ENCODE measurements around the gene SSBP3. TPM values are rescaled to one million over a fixed set of nuclear protein-coding genes. Genes with fewer than 3 reads are reported as not detected.

The SSBP3 gene
- polyA plus RNA-seq, 1 donor from 2014 or later, result 6.6 TPM

GRCh38 chr1:54363925-54364324 is 42.3 kb downstream of the SSBP3 start:
- no peaks in the 10 kb centered on the region for H3K27me3 Mint-ChIP-seq
- H3K27ac Mint-ChIP-seq, result peak overlapping the region in 2 of 3 donors; percentile 73 to 82
- H3K36me3 Mint-ChIP-seq, result no peaks in the 10 kb centered on the region
- peak overlapping the region in 2 of 4 donors; percentile 35 to 70 for H3K4me3 Mint-ChIP-seq
- peaks cover 33 to 52% (median 35%) of the 10 kb centered on the region in 3 donors for H3K4me1 Mint-ChIP-seq
- no peaks in the 10 kb centered on the region for H3K9me3 Mint-ChIP-seq

GRCh38 chr1:54362881-54363340 is 43.3 kb downstream of the SSBP3 start:
- Mint-ChIP-seq H3K4me1 (peaks cover 33 to 52% (median 35%) of the 10 kb centered on the region in 3 donors), H3K9me3 (no peaks in the 10 kb centered on the region), H3K36me3 (no peaks in the 10 kb centered on the region), H3K27ac (peak overlapping the region; percentile 23 to 82 (median 79)), H3K4me3 (peak overlapping the region in 1 of 4 donors; percentile 41), H3K27me3 (no peaks in the 10 kb centered on the region)

GRCh38 chr1:54361342-54361741 is 44.9 kb downstream of the SSBP3 start:
- H3K36me3 Mint-ChIP-seq, result peaks cover 3% of the 10 kb centered on the region
- H3K4me3 Mint-ChIP-seq, result peak overlapping the region in 1 of 4 donors; percentile 26
- no peaks in the 10 kb centered on the region for H3K9me3 Mint-ChIP-seq
- peaks cover 36 to 57% (median 47%) of the 10 kb centered on the region in 3 donors for H3K4me1 Mint-ChIP-seq
- H3K27me3 Mint-ChIP-seq, result peaks cover 2% of the 10 kb centered on the region
- H3K27ac Mint-ChIP-seq, result peak overlapping the region in 1 of 3 donors; percentile 9

- H3K9me3 Mint-ChIP-seq, result no peaks in the 10 kb centered on the region
- H3K4me1 Mint-ChIP-seq, result peaks cover 34 to 54% (median 51%) of the 10 kb centered on the region in 3 donors
- peaks cover 2% of the 10 kb centered on the region for H3K27me3 Mint-ChIP-seq
- H3K4me3 Mint-ChIP-seq, result peak overlapping the region in 1 of 4 donors; percentile 34
- H3K27ac Mint-ChIP-seq, result peak overlapping the region in 1 of 3 donors; percentile 18
- peaks cover 3% of the 10 kb centered on the region for H3K36me3 Mint-ChIP-seq
Measured at GRCh38 chr1:54360165-54361005, 45.8 kb downstream of the SSBP3 start.

GRCh38 chr1:54359393-54360162 is 46.6 kb downstream of the SSBP3 start:
- Mint-ChIP-seq H3K36me3 (peaks cover 3% of the 10 kb centered on the region), H3K4me3 (no peak overlapping the region), H3K27ac (peak overlapping the region in 1 of 3 donors; percentile 28), H3K9me3 (no peaks in the 10 kb centered on the region), H3K27me3 (peaks cover 2% of the 10 kb centered on the region), H3K4me1 (peaks cover 32 to 51% (median 46%) of the 10 kb centered on the region in 3 donors)

- H3K4me1 Mint-ChIP-seq, result peaks cover 27 to 41% (median 40%) of the 10 kb centered on the region in 3 donors
- peaks cover 2% of the 10 kb centered on the region for H3K27me3 Mint-ChIP-seq
- peaks cover 3% of the 10 kb centered on the region for H3K36me3 Mint-ChIP-seq
- no peak overlapping the region for H3K4me3 Mint-ChIP-seq
- peak overlapping the region in 1 of 3 donors; percentile 68 for H3K27ac Mint-ChIP-seq
- H3K9me3 Mint-ChIP-seq, result no peaks in the 10 kb centered on the region
Measured at GRCh38 chr1:54358503-54359168, 47.6 kb downstream of the SSBP3 start.

- peaks cover 2% of the 10 kb centered on the region for H3K27me3 Mint-ChIP-seq
- H3K4me1 Mint-ChIP-seq, result peaks cover 20 to 35% (median 33%) of the 10 kb centered on the region in 3 donors
- peaks cover 3% of the 10 kb centered on the region for H3K36me3 Mint-ChIP-seq
- H3K4me3 Mint-ChIP-seq, result no peak overlapping the region
- H3K9me3 Mint-ChIP-seq, result no peaks in the 10 kb centered on the region
- peak overlapping the region in 2 of 3 donors; percentile 18 to 91 for H3K27ac Mint-ChIP-seq
Measured at GRCh38 chr1:54357967-54358366, 48.2 kb downstream of the SSBP3 start.

- Mint-ChIP-seq H3K4me3 (peak overlapping the region; percentile 81 to 96 (median 84)), H3K4me1 (peaks cover 16 to 30% (median 24%) of the 10 kb centered on the region in 3 donors), H3K27ac (peak overlapping the region; percentile 7 to 91 (median 75)), H3K27me3 (peaks cover 2% of the 10 kb centered on the region), H3K36me3 (peaks cover 3% of the 10 kb centered on the region), H3K9me3 (no peaks in the 10 kb centered on the region)
Measured at GRCh38 chr1:54356680-54357147, 49.5 kb downstream of the SSBP3 start.

GRCh38 chr1:54355931-54356679 is 50.1 kb downstream of the SSBP3 start:
- peak overlapping the region; percentile 7 to 78 (median 67) for H3K27ac Mint-ChIP-seq
- peaks cover 3% of the 10 kb centered on the region for H3K36me3 Mint-ChIP-seq
- H3K27me3 Mint-ChIP-seq, result peaks cover 2% of the 10 kb centered on the region
- peaks cover 16 to 25% (median 18%) of the 10 kb centered on the region in 3 donors for H3K4me1 Mint-ChIP-seq
- H3K4me3 Mint-ChIP-seq, result peak overlapping the region; percentile 81 to 96 (median 88)
- H3K9me3 Mint-ChIP-seq, result no peaks in the 10 kb centered on the region

GRCh38 chr1:54354899-54355298 is 51.3 kb downstream of the SSBP3 start:
- Mint-ChIP-seq H3K36me3 (peaks cover 3% of the 10 kb centered on the region), H3K4me1 (peaks cover 14 to 21% (median 19%) of the 10 kb centered on the region in 3 donors), H3K27ac (peak overlapping the region in 1 of 3 donors; percentile 78), H3K4me3 (no peak overlapping the region), H3K9me3 (no peaks in the 10 kb centered on the region), H3K27me3 (peaks cover 2% of the 10 kb centered on the region)

- Mint-ChIP-seq H3K27ac (no peak overlapping the region), H3K4me1 (peaks cover 13 to 27% (median 21%) of the 10 kb centered on the region in 3 donors)
Measured at GRCh38 chr1:54353959-54354358, 52.2 kb downstream of the SSBP3 start.

GRCh38 chr1:54352755-54353154 is 53.4 kb downstream of the SSBP3 start:
- no peaks in the 10 kb centered on the region for H3K9me3 Mint-ChIP-seq
- peaks cover 2% of the 10 kb centered on the region for H3K27me3 Mint-ChIP-seq
- peaks cover 2% of the 10 kb centered on the region for H3K36me3 Mint-ChIP-seq
- no peak overlapping the region for H3K4me3 Mint-ChIP-seq
- no peak overlapping the region for H3K27ac Mint-ChIP-seq
- H3K4me1 Mint-ChIP-seq, result peaks cover 12 to 29% (median 20%) of the 10 kb centered on the region in 3 donors

More at GRCh38 chr1:54353959-54354358, 52.2 kb downstream of the SSBP3 start:
- Mint-ChIP-seq H3K9me3 (no peaks in the 10 kb centered on the region), H3K27me3 (peaks cover 2% of the 10 kb centered on the region), H3K36me3 (peaks cover 3% of the 10 kb centered on the region), H3K4me3 (no peak overlapping the region)

GRCh38 chr1:54350360-54350759 is 55.8 kb downstream of the SSBP3 start:
- no peak overlapping the region for H3K4me3 Mint-ChIP-seq
- no peaks in the 10 kb centered on the region for H3K27me3 Mint-ChIP-seq
- peaks cover 5 to 17% (median 5%) of the 10 kb centered on the region in 3 donors for H3K4me1 Mint-ChIP-seq
- H3K9me3 Mint-ChIP-seq, result no peaks in the 10 kb centered on the region
- peak overlapping the region in 1 of 3 donors; percentile 0 for H3K27ac Mint-ChIP-seq
- no peaks in the 10 kb centered on the region for H3K36me3 Mint-ChIP-seq

- Mint-ChIP-seq H3K4me3 (no peak overlapping the region), H3K27ac (peak overlapping the region in 1 of 3 donors; percentile 53), H3K9me3 (no peaks in the 10 kb centered on the region), H3K36me3 (peaks cover 3% of the 10 kb centered on the region), H3K4me1 (peaks cover 2 to 17% (median 6%) of the 10 kb centered on the region in 3 donors), H3K27me3 (no peaks in the 10 kb centered on the region)
Measured at GRCh38 chr1:54348700-54349021, 57.5 kb downstream of the SSBP3 start.
